ENCODE data around the gene CAPN13.

The CAPN13 gene

GRCh38 chr2:30678410-30679137 lies 128.7 kb downstream of the CAPN13 start:
- no peak for DNase-seq

GRCh38 chr2:30677861-30678385 lies 129.3 kb downstream of the CAPN13 start:
- DNase-seq = no peak

- DNase-seq = no peak
These were observed 130.0 kb downstream of the CAPN13 start for GRCh38 chr2:30677231-30677630.

- DNase-seq = no peak
These were observed 131.5 kb downstream of the CAPN13 start for GRCh38 chr2:30675758-30676157.

- no peak for DNase-seq
These were observed 134.1 kb downstream of the CAPN13 start for GRCh38 chr2:30673127-30673526.

Data from NCI-H526 (cell line).